Measurements from ENCODE around the gene BICRA.
"Not testable (repeated sequence)": the region's sequence is repeated elsewhere in the genome, so short reads cannot be mapped to it uniquely, and the experiment has no call there.

The BICRA gene

GRCh38 chr19:47630594-47630993 is 21.7 kb downstream of the BICRA start:
- DNase-seq (ENCODE audit: low read depth in 2 of 2) = no peak

DNA sequence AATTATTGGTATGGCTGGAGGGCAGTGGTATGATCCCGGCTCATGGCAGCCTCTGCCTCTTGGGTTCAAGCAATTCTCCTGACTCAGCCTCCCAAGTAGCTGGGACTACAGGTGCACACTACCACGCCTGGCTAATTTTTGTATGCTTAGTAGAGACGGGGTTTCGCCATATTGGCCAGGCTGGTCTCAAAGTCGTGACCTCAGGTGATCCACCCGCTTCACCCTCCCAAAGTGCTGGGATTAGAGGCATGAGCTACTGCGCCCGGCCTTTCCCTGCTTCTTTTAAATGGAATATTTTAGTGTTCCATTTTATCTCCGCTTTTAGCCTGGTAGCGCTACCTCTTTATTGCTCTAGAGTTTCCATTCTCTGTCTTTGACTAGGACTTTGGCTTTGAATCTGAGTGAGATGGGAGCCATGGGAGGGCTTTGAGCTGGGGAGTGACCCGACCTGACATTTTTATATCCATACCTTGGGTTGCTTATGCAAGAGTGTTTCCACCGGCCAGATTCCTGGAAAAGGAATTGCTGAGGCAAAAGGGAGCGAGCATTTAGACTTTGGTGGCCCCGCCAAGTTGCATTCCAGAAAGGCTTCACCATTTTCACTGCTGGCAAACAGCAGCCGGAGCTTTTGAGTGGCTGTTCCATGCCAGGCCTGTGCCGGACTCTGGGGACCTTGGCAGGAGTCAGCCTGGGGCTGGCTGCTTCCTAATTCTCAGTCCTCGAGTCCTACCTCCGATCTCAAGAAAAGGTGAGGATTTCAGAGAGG is 22.9 kb downstream of the BICRA start:
- no peak for DNase-seq (ENCODE audit: low read depth in 2 of 2)

DNA sequence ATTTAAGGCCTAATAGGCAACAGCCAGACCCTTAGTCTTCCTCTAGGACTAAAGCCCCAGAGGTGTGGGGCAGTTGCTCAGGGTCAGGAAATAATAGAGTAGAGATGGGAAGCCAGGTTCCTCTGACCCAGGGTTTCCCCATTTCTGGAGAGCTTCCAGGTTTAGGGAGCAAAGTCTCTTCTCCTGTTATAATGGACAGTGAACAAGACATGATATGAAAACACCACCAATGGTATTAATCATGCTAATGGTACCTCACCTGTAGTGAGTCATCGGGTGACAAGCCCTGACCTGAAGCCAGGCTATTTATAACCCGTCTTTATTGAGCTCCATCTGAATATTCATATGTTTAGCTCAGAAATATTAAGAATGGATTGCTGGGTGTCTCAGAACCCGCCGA is 24.6 kb downstream of the BICRA start:
- DNase-seq (ENCODE audit: low read depth in 2 of 2) = no peak

- DNase-seq (ENCODE audit: low read depth in 2 of 2) = no peak
Measured at GRCh38 chr19:47633996-47634395, 25.1 kb downstream of the BICRA start.

DNA sequence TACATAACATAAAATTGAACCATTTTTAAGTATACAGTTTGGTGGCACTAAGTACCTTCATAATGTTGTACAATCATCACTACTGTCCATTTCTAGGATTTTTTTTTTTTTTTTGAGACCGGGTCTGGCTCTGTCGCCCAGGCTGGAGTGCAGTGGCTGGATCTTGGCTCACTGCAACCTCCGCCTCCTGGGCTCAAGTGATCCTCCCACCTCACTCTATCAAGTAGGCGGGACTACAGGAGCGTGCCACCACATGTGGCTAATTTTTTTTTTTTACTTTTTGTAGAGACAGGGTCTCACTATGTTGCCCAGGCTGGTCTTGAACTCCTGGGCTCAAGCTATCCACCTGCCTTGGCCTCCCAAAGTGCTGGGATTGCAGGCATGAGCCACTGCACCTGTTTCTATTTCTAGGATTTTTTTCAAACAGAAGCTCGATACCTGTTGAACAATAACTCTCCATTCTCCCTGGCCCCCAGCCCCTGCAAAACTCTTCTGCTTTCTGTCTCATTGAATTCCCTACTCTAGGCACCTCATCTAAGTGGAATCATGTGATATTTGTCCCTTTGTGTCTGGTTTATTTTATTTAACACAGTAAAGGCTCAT is 26.3 kb downstream of the BICRA start:
- not testable (repeated sequence) for DNase-seq (ENCODE audit: low read depth in 2 of 2)

DNA sequence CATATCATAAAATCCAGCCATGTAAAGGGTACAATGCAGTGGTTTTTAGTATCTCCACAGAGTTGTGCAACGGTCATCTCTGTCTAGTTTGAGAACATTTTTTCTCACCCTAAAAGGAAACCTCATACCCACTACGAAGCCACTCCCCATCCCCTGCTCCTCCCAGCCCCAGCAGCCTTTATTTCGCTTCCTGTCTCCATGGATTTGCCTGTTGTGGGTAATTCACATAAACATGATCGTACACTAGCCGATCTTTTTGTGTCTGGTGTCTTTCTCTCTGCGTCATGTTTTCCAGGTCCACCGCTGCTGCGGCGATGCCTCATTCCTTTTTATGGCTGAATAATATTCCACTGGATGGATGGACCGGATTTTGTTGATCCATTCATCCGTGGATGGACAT is 28.6 kb downstream of the BICRA start:
- no peak for DNase-seq (ENCODE audit: low read depth in 2 of 2)

- DNase-seq (ENCODE audit: low read depth in 2 of 2) = no peak
Measured at GRCh38 chr19:47641891-47642485, 33.1 kb downstream of the BICRA start.

GRCh38 chr19:47643281-47643680 is 34.3 kb downstream of the BICRA start:
- no peak for DNase-seq (ENCODE audit: low read depth in 2 of 2)

- DNase-seq (ENCODE audit: low read depth in 2 of 2) = no peak
Measured at GRCh38 chr19:47644199-47644598, 35.3 kb downstream of the BICRA start.

GRCh38 chr19:47644743-47645482 is 36.0 kb downstream of the BICRA start:
- DNase-seq (ENCODE audit: low read depth in 2 of 2) = no peak

DNA sequence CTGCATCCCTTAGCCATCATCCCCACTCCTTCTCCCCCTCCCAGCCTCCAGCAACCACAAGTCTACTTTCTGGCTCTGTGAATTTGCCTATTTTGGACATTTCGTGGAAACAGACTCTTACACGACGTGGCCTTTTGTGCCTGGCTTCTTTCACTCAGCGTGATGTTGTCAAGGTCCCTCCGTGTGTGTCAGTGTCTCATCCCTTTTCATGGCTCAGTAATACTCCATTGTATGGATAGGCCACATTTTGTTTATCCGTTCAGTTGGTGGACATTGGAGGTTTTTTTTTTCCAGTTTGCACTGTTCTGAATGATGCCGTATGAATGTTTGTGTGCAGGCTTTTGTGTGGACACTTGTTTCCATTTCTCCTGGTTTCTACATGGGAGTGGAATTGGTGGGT is 38.0 kb downstream of the BICRA start:
- no peak for DNase-seq (ENCODE audit: low read depth in 2 of 2)

DNA sequence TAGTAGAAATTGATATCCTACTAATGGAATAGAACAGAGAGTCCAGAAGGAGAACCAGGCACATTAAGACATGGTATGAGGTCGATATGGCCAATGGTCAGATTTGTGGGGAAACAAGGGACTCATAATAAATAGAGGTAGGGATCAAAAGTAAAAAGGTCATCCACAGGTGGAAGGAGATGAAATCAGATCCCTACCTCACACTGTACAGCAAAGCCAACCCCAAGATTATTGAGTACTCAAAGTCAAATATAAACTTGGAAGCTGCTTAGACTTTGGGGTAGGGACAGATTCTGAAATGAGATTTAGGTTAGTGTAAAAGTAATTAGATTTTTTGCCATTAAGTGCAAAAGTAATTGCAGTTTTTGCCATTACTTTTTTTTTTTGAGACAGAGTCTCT is 40.7 kb downstream of the BICRA start:
- DNase-seq (ENCODE audit: low read depth in 2 of 2) = no peak

- DNase-seq (ENCODE audit: low read depth in 2 of 2) = no peak
Measured at GRCh38 chr19:47650700-47651099, 41.8 kb downstream of the BICRA start.

DNA sequence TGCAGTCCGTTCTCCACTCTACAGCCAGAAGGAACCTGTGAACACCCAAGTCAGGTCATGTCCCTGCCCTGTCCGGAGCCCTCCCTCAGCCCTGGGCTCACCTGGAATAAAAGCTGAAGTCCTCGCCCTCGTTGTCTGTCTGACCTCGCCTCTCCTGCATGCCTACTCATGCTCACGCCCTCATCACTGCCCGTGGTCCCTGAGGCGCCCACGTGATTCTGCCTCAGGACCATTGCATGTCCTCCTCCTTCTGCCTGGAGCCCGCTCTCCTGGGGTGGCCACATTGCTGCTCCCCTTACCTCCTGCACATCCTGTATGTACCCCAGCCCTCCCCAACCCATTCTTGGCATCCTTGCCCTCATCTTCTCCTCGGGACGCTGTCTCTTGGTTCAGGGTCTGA is 42.2 kb downstream of the BICRA start:
- DNase-seq (ENCODE audit: low read depth in 2 of 2) = no peak

GRCh38 chr19:47651691-47652090 is 42.8 kb downstream of the BICRA start:
- no peak for DNase-seq (ENCODE audit: low read depth in 2 of 2)

- DNase-seq (ENCODE audit: low read depth in 2 of 2) = no peak
Measured at GRCh38 chr19:47652285-47652684, 43.4 kb downstream of the BICRA start.

DNA sequence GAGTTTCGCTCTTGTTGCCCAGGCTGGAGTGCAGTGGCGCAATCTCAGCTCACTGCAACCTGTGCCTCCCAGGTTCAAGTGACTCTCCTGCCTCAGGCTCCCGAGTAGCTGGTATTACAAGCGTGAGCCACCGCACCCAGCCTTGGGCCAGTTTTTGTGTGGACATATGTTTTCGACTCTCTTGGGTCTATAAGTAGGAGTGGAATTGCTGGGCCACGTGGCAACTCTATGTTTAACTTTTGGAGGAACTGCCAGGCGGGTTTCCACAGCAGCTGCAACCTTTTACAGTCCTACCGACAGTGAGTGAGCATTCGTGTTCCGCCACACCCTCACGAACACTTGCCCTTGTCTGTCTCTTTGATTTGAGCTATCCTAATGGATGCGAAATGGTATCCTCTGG is 44.9 kb downstream of the BICRA start:
- no peak for DNase-seq (ENCODE audit: low read depth in 2 of 2)

- no peak for DNase-seq (ENCODE audit: low read depth in 2 of 2)
Measured at GRCh38 chr19:47657719-47658118, 48.8 kb downstream of the BICRA start.

DNA sequence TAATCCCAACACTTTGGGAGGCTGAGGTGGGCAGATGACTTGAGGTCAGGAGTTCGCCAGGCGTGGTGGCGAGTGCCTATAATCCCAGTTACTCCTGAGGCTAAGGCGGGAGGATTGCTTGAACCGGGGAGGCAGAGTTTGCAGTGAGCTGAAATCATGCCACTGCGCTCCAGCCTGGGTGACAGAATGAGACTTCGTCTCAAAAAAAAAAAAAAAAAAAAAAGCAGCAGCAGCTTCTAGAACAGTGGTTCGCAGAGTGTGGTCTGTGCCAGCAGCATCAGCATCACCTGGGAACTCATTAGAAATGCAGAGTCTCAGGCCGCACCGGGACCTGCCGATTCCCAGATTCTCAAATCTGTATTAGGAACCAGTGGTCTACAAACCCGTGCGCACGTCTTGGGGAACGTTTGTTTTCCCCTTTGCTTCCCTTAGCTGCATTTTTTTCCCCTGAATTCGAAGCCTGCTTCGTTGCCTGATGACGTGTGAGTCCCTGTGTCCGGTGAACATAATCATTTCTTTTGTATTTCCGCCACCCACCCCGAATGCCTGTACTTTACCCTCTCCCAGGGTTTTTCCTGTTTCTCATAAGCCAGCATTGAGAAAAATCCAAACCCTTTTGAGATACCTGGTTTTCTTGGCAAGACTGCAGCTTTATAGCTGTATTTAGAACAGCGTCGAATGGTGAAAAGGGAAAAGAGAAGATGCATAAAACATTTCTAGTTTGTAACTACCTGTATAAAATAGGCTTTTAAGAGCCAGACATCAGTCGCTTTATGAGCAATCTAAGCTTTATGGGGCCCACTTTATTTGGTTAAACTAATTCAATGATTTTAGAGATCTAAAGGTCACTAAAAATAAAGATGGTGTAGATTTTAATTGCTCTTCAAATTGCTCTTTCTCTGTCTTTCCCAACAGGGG is 49.8 kb downstream of the BICRA start:
- no peak for DNase-seq (ENCODE audit: low read depth in 2 of 2)

- no peak for DNase-seq (ENCODE audit: low read depth in 2 of 2)
Measured at GRCh38 chr19:47660435-47660832, 51.5 kb downstream of the BICRA start.

DNA sequence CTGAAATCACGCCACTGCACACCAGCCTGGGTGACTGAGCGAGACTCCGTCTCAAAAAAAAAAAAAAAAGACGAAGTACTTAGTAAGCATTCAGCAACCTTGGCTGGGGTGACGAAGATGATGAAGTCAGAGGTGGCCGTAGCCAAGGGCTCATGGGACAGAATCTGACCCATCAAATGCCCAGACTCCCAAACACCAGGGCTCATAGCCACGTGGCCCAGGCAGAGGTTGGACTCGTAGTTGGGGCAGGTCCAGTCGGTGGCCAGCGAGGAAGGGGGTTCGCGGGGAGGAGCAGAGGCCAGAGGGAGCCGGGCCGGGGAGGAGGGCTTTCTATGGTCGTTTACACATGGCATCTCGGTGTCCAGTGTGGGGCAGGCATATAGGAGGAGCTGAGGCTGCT is 52.2 kb downstream of the BICRA start:
- no peak for DNase-seq (ENCODE audit: low read depth in 2 of 2)

- DNase-seq (ENCODE audit: low read depth in 2 of 2) = no peak
Measured at GRCh38 chr19:47661611-47662010, 52.7 kb downstream of the BICRA start.
